Ovary (tissue), 3 donors: ENCODE data around the gene PAIP1.

ENCODE experiments used
- EP300 ChIP-seq: sonication (generic); formaldehyde crosslinking; IDR thresholded peaks from one replicate; pipeline ENCODE4 v1.6.1; 2017; ENCODE audit warnings: antibody characterized with exemption
- TF ChIP-seq, protein P1 (sequence below), 3 donors: fragments of 450-650 bp in 2 of 3; fragments of 200-600 bp in 1 of 3; IDR thresholded peaks; one replicate each; pipeline versions ENCODE4 v1.5.1 to v1.8.0; 2016 to 2022; ENCODE audit warnings: antibody characterized with exemption in 3 of 3, mild to moderate bottlenecking in 1 of 3
- donor health status: DM: no; HTN: no; CAD: no.

DNA sequence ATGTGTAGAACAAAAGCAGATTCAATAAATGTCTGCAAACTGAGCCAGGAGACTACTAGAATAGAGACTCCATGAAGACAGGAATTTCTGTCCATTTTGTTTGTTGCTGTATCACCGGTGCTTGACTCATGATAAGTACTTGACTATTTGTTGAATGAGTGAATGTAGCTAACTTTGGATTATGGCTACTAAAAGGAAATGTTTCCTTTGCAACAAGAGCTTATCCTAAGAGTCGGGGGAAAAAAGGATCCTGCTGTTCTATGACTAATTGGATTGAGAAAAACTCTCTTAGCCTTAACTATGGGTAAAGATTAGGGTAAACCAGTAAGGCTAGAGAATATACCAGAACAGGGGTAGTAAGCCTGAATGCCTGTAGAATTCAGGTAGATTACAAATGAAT is 3.5 kb downstream of the PAIP1 start:
- TF ChIP-seq, protein P1, sequence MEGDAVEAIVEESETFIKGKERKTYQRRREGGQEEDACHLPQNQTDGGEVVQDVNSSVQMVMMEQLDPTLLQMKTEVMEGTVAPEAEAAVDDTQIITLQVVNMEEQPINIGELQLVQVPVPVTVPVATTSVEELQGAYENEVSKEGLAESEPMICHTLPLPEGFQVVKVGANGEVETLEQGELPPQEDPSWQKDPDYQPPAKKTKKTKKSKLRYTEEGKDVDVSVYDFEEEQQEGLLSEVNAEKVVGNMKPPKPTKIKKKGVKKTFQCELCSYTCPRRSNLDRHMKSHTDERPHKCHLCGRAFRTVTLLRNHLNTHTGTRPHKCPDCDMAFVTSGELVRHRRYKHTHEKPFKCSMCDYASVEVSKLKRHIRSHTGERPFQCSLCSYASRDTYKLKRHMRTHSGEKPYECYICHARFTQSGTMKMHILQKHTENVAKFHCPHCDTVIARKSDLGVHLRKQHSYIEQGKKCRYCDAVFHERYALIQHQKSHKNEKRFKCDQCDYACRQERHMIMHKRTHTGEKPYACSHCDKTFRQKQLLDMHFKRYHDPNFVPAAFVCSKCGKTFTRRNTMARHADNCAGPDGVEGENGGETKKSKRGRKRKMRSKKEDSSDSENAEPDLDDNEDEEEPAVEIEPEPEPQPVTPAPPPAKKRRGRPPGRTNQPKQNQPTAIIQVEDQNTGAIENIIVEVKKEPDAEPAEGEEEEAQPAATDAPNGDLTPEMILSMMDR (IDR thresholded peaks at IDR 0.05), result no peak
- TF ChIP-seq EP300, result no peak
